Measurements from ENCODE around the gene PRSS22.

The PRSS22 gene

GRCh38 chr16:2841606-2842339 lies 16.2 kb downstream of the PRSS22 start:
- DNase-seq (ENCODE audit: low read depth) = no peak
- TF ChIP-seq CTCF (IDR thresholded peaks at IDR 0.05; ENCODE audit: control insufficient read depth, insufficient read depth, low read depth, low read length, missing control alignments) = no peak
- H3K4me3 ChIP-seq (ENCODE audit: control insufficient read depth, low read depth, low read length) = peak overlapping the region; percentile 11; the same call in 1 of the 2 replicates

DNA sequence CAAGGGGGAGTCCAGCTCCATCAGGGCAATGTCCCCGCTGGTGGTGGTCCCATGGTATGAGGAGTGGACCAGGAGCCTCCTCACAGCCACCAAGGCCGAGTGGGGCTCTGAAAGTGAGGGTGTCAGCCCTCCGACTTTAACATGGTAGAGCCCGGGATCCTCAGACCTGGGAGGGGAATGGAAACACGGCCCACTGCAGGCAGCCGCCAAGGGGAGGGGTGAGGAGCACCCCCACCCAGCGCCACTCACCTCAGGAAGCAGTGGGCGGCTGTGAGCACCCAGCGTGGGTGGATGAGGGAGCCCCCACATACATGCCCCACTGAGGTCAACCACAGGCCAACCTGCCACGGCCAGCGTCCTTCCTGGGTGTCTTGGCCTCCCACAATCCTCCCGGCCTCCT lies 17.1 kb downstream of the PRSS22 start:
- no peak overlapping the region for H3K4me3 ChIP-seq (ENCODE audit: control insufficient read depth, low read depth, low read length)
- TF ChIP-seq CTCF (IDR thresholded peaks at IDR 0.05; ENCODE audit: control insufficient read depth, insufficient read depth, low read depth, low read length, missing control alignments) = no peak
- no peak for DNase-seq (ENCODE audit: low read depth)

GRCh38 chr16:2839650-2840450 lies 18.1 kb downstream of the PRSS22 start:
- no peak for TF ChIP-seq CTCF (IDR thresholded peaks at IDR 0.05; ENCODE audit: control insufficient read depth, insufficient read depth, low read depth, low read length, missing control alignments)
- H3K4me3 ChIP-seq (ENCODE audit: control insufficient read depth, low read depth, low read length) = no peak overlapping the region
- DNase-seq (ENCODE audit: low read depth) = no peak

GRCh38 chr16:2838928-2839327 lies 19.0 kb downstream of the PRSS22 start:
- H3K4me3 ChIP-seq (ENCODE audit: control insufficient read depth, low read depth, low read length) = no peak overlapping the region
- peak; percentile 38 for DNase-seq (ENCODE audit: low read depth)
- peak; percentile 98 for TF ChIP-seq CTCF (IDR thresholded peaks at IDR 0.05; ENCODE audit: control insufficient read depth, insufficient read depth, low read depth, low read length, missing control alignments)

DNA sequence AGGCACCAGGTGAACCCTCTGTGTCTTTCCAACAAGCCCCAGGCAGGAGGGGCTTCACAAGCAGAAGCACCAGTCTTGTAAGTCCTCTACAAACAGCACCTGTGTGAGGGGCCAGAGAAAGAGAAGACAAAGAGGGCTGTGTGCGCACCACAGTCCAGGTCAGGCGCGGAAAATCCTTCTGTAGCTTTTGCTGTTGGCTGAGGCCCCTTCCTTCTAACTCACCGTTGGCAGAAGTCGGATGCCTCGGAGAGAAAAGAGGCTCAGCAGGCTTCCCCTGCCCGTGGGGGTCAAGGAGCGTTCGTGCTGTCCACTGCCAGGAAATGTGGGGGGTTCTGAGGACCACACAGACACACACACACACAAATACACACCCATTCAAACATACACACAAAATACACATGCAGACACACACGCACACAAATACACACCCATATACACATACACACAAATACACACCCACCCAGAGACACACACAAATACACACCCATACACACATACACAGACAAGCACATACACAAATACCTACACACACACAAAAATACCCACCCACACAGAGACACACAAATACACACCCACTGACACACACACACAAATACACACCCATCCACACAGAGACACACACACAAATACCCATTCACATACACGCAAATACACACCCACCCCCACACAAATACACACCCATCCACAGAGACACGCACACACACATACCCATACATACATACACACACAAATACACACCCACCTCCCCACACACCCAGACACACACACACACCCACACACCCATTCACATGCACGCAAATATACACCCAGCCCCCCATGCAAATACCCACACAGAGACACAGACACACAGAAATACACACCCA lies 21.1 kb downstream of the PRSS22 start:
- DNase-seq (ENCODE audit: low read depth) = no peak
- no peak overlapping the region for H3K4me3 ChIP-seq (ENCODE audit: control insufficient read depth, low read depth, low read length)
- TF ChIP-seq CTCF (IDR thresholded peaks at IDR 0.05; ENCODE audit: control insufficient read depth, insufficient read depth, low read depth, low read length, missing control alignments) = no peak

Measured in AG09309 (cell line).